ENCODE measurements around the gene A3GALT2.

A3GALT2 gene

GRCh38 chr1:33286451-33287185 lies 34.3 kb downstream of the A3GALT2 start:
- Histone ChIP-seq H3K36me3 (ENCODE audit: control insufficient read depth, insufficient read depth, low read length, severe bottlenecking) (peaks cover 45% of the 10 kb centered on the region), H3K9me3 (ENCODE audit: control insufficient read depth, low read length) (no peaks in the 10 kb centered on the region), H3K4me3 (ENCODE audit: low read length) (no peak overlapping the region), H3K9ac (ENCODE audit: low read length) (no peak overlapping the region), H3K27me3 (replicated peaks; ENCODE audit: control insufficient read depth, insufficient read depth, low read length) (no peaks in the 10 kb centered on the region), H3K4me1 (ENCODE audit: control insufficient read depth, insufficient read depth, low read length) (no peaks in the 10 kb centered on the region)
- peak; percentile 48 for DNase-seq (ENCODE audit: low read depth)

- DNase-seq (ENCODE audit: low read depth): no peak
- Histone ChIP-seq H3K36me3 (ENCODE audit: control insufficient read depth, insufficient read depth, low read length, severe bottlenecking) (peaks cover 62% of the 10 kb centered on the region), H3K9me3 (ENCODE audit: control insufficient read depth, low read length) (no peaks in the 10 kb centered on the region), H3K9ac (ENCODE audit: low read length) (no peak overlapping the region), H3K4me1 (ENCODE audit: control insufficient read depth, insufficient read depth, low read length) (no peaks in the 10 kb centered on the region), H3K27me3 (replicated peaks; ENCODE audit: control insufficient read depth, insufficient read depth, low read length) (no peaks in the 10 kb centered on the region), H3K4me3 (ENCODE audit: low read length) (no peak overlapping the region)
Observed at GRCh38 chr1:33284049-33284448, 36.8 kb downstream of the A3GALT2 start.

GRCh38 chr1:33282791-33283190 lies 38.1 kb downstream of the A3GALT2 start:
- DNase-seq (ENCODE audit: low read depth): no peak
- H3K4me3 ChIP-seq (ENCODE audit: low read length): no peak overlapping the region
- no peaks in the 10 kb centered on the region for H3K4me1 ChIP-seq (ENCODE audit: control insufficient read depth, insufficient read depth, low read length)
- no peaks in the 10 kb centered on the region for H3K27me3 ChIP-seq (replicated peaks; ENCODE audit: control insufficient read depth, insufficient read depth, low read length)
- peaks cover 72% of the 10 kb centered on the region for H3K36me3 ChIP-seq (ENCODE audit: control insufficient read depth, insufficient read depth, low read length, severe bottlenecking)
- H3K9me3 ChIP-seq (ENCODE audit: control insufficient read depth, low read length): no peaks in the 10 kb centered on the region
- H3K9ac ChIP-seq (ENCODE audit: low read length): no peak overlapping the region

- no peak for DNase-seq (ENCODE audit: low read depth)
- no peaks in the 10 kb centered on the region for H3K9me3 ChIP-seq (ENCODE audit: control insufficient read depth, low read length)
- H3K36me3 ChIP-seq (ENCODE audit: control insufficient read depth, insufficient read depth, low read length, severe bottlenecking): peaks cover 81% of the 10 kb centered on the region
Observed at GRCh38 chr1:33281554-33282303, 39.2 kb downstream of the A3GALT2 start.

GRCh38 chr1:33280091-33280661 lies 40.7 kb downstream of the A3GALT2 start:
- H3K4me1 ChIP-seq (ENCODE audit: control insufficient read depth, insufficient read depth, low read length): no peaks in the 10 kb centered on the region
- H3K27me3 ChIP-seq (replicated peaks; ENCODE audit: control insufficient read depth, insufficient read depth, low read length): no peaks in the 10 kb centered on the region
- DNase-seq (ENCODE audit: low read depth): no peak
- peaks cover 77% of the 10 kb centered on the region for H3K36me3 ChIP-seq (ENCODE audit: control insufficient read depth, insufficient read depth, low read length, severe bottlenecking)
- no peak overlapping the region for H3K9ac ChIP-seq (ENCODE audit: low read length)
- H3K9me3 ChIP-seq (ENCODE audit: control insufficient read depth, low read length): no peaks in the 10 kb centered on the region
- no peak overlapping the region for H3K4me3 ChIP-seq (ENCODE audit: low read length)

More at GRCh38 chr1:33281554-33282303, 39.2 kb downstream of the A3GALT2 start:
- Histone ChIP-seq H3K27me3 (replicated peaks; ENCODE audit: control insufficient read depth, insufficient read depth, low read length) (no peaks in the 10 kb centered on the region), H3K9ac (ENCODE audit: low read length) (no peak overlapping the region), H3K4me1 (ENCODE audit: control insufficient read depth, insufficient read depth, low read length) (no peaks in the 10 kb centered on the region), H3K4me3 (ENCODE audit: low read length) (no peak overlapping the region)

GRCh38 chr1:33277488-33278084 lies 43.3 kb downstream of the A3GALT2 start:
- H3K9me3 ChIP-seq (ENCODE audit: control insufficient read depth, low read length): no peaks in the 10 kb centered on the region
- no peaks in the 10 kb centered on the region for H3K4me1 ChIP-seq (ENCODE audit: control insufficient read depth, insufficient read depth, low read length)
- H3K27me3 ChIP-seq (replicated peaks; ENCODE audit: control insufficient read depth, insufficient read depth, low read length): no peaks in the 10 kb centered on the region
- H3K36me3 ChIP-seq (ENCODE audit: control insufficient read depth, insufficient read depth, low read length, severe bottlenecking): peaks cover 55% of the 10 kb centered on the region
- H3K4me3 ChIP-seq (ENCODE audit: low read length): no peak overlapping the region
- H3K9ac ChIP-seq (ENCODE audit: low read length): no peak overlapping the region
- no peak for DNase-seq (ENCODE audit: low read depth)

- H3K27me3 ChIP-seq (replicated peaks; ENCODE audit: control insufficient read depth, insufficient read depth, low read length): no peaks in the 10 kb centered on the region
- no peaks in the 10 kb centered on the region for H3K4me1 ChIP-seq (ENCODE audit: control insufficient read depth, insufficient read depth, low read length)
- DNase-seq (ENCODE audit: low read depth): no peak
- H3K9me3 ChIP-seq (ENCODE audit: control insufficient read depth, low read length): no peaks in the 10 kb centered on the region
- peaks cover 48% of the 10 kb centered on the region for H3K36me3 ChIP-seq (ENCODE audit: control insufficient read depth, insufficient read depth, low read length, severe bottlenecking)
- H3K9ac ChIP-seq (ENCODE audit: low read length): no peak overlapping the region
- no peak overlapping the region for H3K4me3 ChIP-seq (ENCODE audit: low read length)
Observed at GRCh38 chr1:33276573-33277298, 44.2 kb downstream of the A3GALT2 start.

- no peaks in the 10 kb centered on the region for H3K27me3 ChIP-seq (replicated peaks; ENCODE audit: control insufficient read depth, insufficient read depth, low read length)
- H3K36me3 ChIP-seq (ENCODE audit: control insufficient read depth, insufficient read depth, low read length, severe bottlenecking): peaks cover 40% of the 10 kb centered on the region
- no peaks in the 10 kb centered on the region for H3K9me3 ChIP-seq (ENCODE audit: control insufficient read depth, low read length)
- no peaks in the 10 kb centered on the region for H3K4me1 ChIP-seq (ENCODE audit: control insufficient read depth, insufficient read depth, low read length)
- no peak for DNase-seq (ENCODE audit: low read depth)
- no peak overlapping the region for H3K4me3 ChIP-seq (ENCODE audit: low read length)
- H3K9ac ChIP-seq (ENCODE audit: low read length): no peak overlapping the region
Observed at GRCh38 chr1:33275706-33276572, 45.0 kb downstream of the A3GALT2 start.

GRCh38 chr1:33275195-33275594 lies 45.7 kb downstream of the A3GALT2 start:
- peaks cover 37% of the 10 kb centered on the region for H3K36me3 ChIP-seq (ENCODE audit: control insufficient read depth, insufficient read depth, low read length, severe bottlenecking)

GRCh38 chr1:33274446-33274845 lies 46.5 kb downstream of the A3GALT2 start:
- no peak overlapping the region for H3K9ac ChIP-seq (ENCODE audit: low read length)
- H3K36me3 ChIP-seq (ENCODE audit: control insufficient read depth, insufficient read depth, low read length, severe bottlenecking): peaks cover 34% of the 10 kb centered on the region
- no peak for DNase-seq (ENCODE audit: low read depth)
- no peaks in the 10 kb centered on the region for H3K4me1 ChIP-seq (ENCODE audit: control insufficient read depth, insufficient read depth, low read length)
- H3K4me3 ChIP-seq (ENCODE audit: low read length): no peak overlapping the region
- no peaks in the 10 kb centered on the region for H3K27me3 ChIP-seq (replicated peaks; ENCODE audit: control insufficient read depth, insufficient read depth, low read length)
- no peaks in the 10 kb centered on the region for H3K9me3 ChIP-seq (ENCODE audit: control insufficient read depth, low read length)

More at GRCh38 chr1:33275195-33275594, 45.7 kb downstream of the A3GALT2 start:
- Histone ChIP-seq H3K4me3 (ENCODE audit: low read length) (no peak overlapping the region), H3K9ac (ENCODE audit: low read length) (no peak overlapping the region), H3K27me3 (replicated peaks; ENCODE audit: control insufficient read depth, insufficient read depth, low read length) (no peaks in the 10 kb centered on the region), H3K9me3 (ENCODE audit: control insufficient read depth, low read length) (no peaks in the 10 kb centered on the region), H3K4me1 (ENCODE audit: control insufficient read depth, insufficient read depth, low read length) (no peaks in the 10 kb centered on the region)
- no peak for DNase-seq (ENCODE audit: low read depth)
